Endothelial cell of umbilical vein (primary cell): ENCODE measurements around the gene PHPT1. TPM values are rescaled to one million over a fixed set of nuclear protein-coding genes. Genes with fewer than 3 reads are reported as not detected.

Experiments used
- BruUV-seq: library from RNA; stranded (reverse); fragments of 400-500 nt; replicated peaks from 2 replicates; lab custom pipeline; 2021; lab: Mats Ljungman, UMichigan
- CTCF ChIA-PET: fragments of 300-600, 350-600 bp; sonication (Branson Sonifier 250); formaldehyde crosslinking; loops from one replicate; lab custom pipeline; 2021; ENCODE audit warnings: antibody characterized with exemption, inconsistent platforms; lab: Charles Lee
- POLR2A ChIA-PET: fragments of 300-600, 350-600 bp; sonication (Branson Sonifier 250); formaldehyde crosslinking; loops from one replicate; lab custom pipeline; 2021; ENCODE audit warnings: antibody characterized with exemption, inconsistent platforms; lab: Charles Lee
- DNase-seq: peaks from one replicate; pipeline ENCODE4 v3.0.0-alpha.2; 2011; ENCODE audit warnings: low read depth, low spot score
- FAIRE-seq: peaks from 2 replicates; lab custom pipeline; 2011; peaks lifted over from hg19 to GRCh38; lab: Jason Lieb, UNC
- H2AFZ ChIP-seq: 2 replicates; pipeline ENCODE4 v1.6.0; 2012; ENCODE audit warnings: low read depth, low read length, control low read depth, inconsistent platforms
- H3K27ac ChIP-seq: 2 replicates; pipeline ENCODE4 v1.5.1; 2011; ENCODE audit warnings: low read depth, mild to moderate bottlenecking, control low read depth, low read length, moderate library complexity; ENCODE audit not compliant: insufficient read depth
- H3K27me3 ChIP-seq, 2 experiments: 2 replicates each; pipeline versions ENCODE4 v1.6.0 to v1.6.1; 2011; ENCODE audit warnings: low read length in 2 of 2, mixed read lengths in 1 of 2; ENCODE audit not compliant: control insufficient read depth in 2 of 2, insufficient read depth in 2 of 2
- H3K36me3 ChIP-seq, 2 experiments: 2 replicates in 1 of 2; 3 replicates in 1 of 2; pipeline ENCODE4 v1.5.1; 2011; ENCODE audit warnings: low read length in 2 of 2, mild to moderate bottlenecking in 1 of 2, moderate library complexity in 1 of 2; ENCODE audit not compliant: control insufficient read depth in 2 of 2, insufficient read depth in 2 of 2; ENCODE audit errors: extremely low read depth in 1 of 2
- H3K4me1 ChIP-seq: 3 replicates; pipeline ENCODE4 v1.5.1; 2011; ENCODE audit warnings: mild to moderate bottlenecking, low read length; ENCODE audit not compliant: control insufficient read depth, insufficient read depth; ENCODE audit errors: extremely low read depth
- H3K4me2 ChIP-seq: 2 replicates; pipeline ENCODE4 v1.6.1; 2011; ENCODE audit warnings: low read length, control low read depth, mixed read lengths; ENCODE audit not compliant: insufficient read depth
- H3K4me3 ChIP-seq, 3 experiments: fragments of 200-600 bp in 1 of 3; sonication (generic), shearing (Covaris generic) in 1 of 3; replicated peaks in 1 of 3; 2 replicates each; pipeline ENCODE4 v1.5.1; 2011 to 2016; ENCODE audit warnings: control low read depth in 3 of 3, low read length in 3 of 3, mild to moderate bottlenecking in 2 of 3, inconsistent platforms in 1 of 3, low read depth in 1 of 3, moderate library complexity in 1 of 3; ENCODE audit not compliant: insufficient read depth in 1 of 3
- H3K79me2 ChIP-seq: 2 replicates; pipeline ENCODE4 v1.6.0; 2012; ENCODE audit warnings: low read length, inconsistent platforms; ENCODE audit not compliant: control insufficient read depth, insufficient read depth
- H3K9ac ChIP-seq: replicated peaks from 2 replicates; pipeline ENCODE3; 2011; ENCODE audit warnings: low read length, control low read depth; ENCODE audit not compliant: insufficient read depth; ENCODE audit errors: extremely low read depth
- H3K9me1 ChIP-seq: replicated peaks from 3 replicates; pipeline ENCODE4 v1.6.0; 2011; ENCODE audit warnings: mild to moderate bottlenecking, low read length; ENCODE audit not compliant: control insufficient read depth, insufficient read depth; ENCODE audit errors: extremely low read depth
- H3K9me3 ChIP-seq: replicated peaks from 2 replicates; pipeline ENCODE4 v1.5.1; 2012; ENCODE audit warnings: low read length, inconsistent platforms; ENCODE audit not compliant: control insufficient read depth, insufficient read depth
- H4K20me1 ChIP-seq: replicated peaks from 2 replicates; pipeline ENCODE3; 2011; ENCODE audit warnings: mild to moderate bottlenecking, low read length; ENCODE audit not compliant: control insufficient read depth, insufficient read depth; ENCODE audit errors: extremely low read depth
- EZH2 ChIP-seq: IDR thresholded peaks from 2 replicates; pipeline ENCODE4 v1.6.1; 2012; ENCODE audit warnings: borderline replicate concordance, low read depth, mild to moderate bottlenecking, moderate library complexity, low read length, inconsistent platforms; ENCODE audit not compliant: severe bottlenecking
- FOS ChIP-seq: IDR thresholded peaks from 2 replicates; pipeline ENCODE4 v1.6.1; 2011; ENCODE audit warnings: mild to moderate bottlenecking, low read length, moderate library complexity, borderline replicate concordance; ENCODE audit not compliant: insufficient read depth
- GATA2 ChIP-seq: IDR thresholded peaks from 2 replicates; pipeline ENCODE4 v1.7.0; 2011; ENCODE audit warnings: low read depth, mild to moderate bottlenecking, moderate library complexity, mixed read lengths, low read length; ENCODE audit not compliant: insufficient read length, insufficient read depth
- JUN ChIP-seq: IDR thresholded peaks from 2 replicates; pipeline ENCODE4 v1.6.1; 2011; ENCODE audit warnings: borderline replicate concordance, low read depth; ENCODE audit not compliant: insufficient read length, insufficient read depth
- MYC ChIP-seq: IDR thresholded peaks from one replicate; pipeline ENCODE4 v1.6.1; 2011; ENCODE audit warnings: mild to moderate bottlenecking, low read depth, low read length
- POLR2A ChIP-seq: IDR thresholded peaks from 2 replicates; pipeline ENCODE4 v1.6.1; 2012; ENCODE audit warnings: low read depth, mild to moderate bottlenecking, control low read depth, low read length
- POLR2AphosphoS5 ChIP-seq: IDR thresholded peaks from 2 replicates; pipeline ENCODE4 v1.6.1; 2012; ENCODE audit warnings: low read depth, mild to moderate bottlenecking, control low read depth, low read length, moderate library complexity; ENCODE audit not compliant: insufficient read depth
- dilution Hi-C: fragments of 300-500 bp; cut with MboI; formaldehyde crosslinking; loops from one replicate; pipeline ENCODE4 v1.15.0; 2019; ENCODE audit warnings: low sequenced_read_pairs; ENCODE audit not compliant: extremely low pct_ligation_motif_present
- intact Hi-C: fragments of 100-400 bp; cut with micrococcal nuclease; formaldehyde crosslinking; loops from one replicate; pipeline ENCODE4 v1.10.0; 2022
- polyA plus RNA-seq, 4 experiments: library from polyadenylated mRNA; depleted of rRNA in 3 of 4; stranded (reverse) in 3 of 4; unstranded in 1 of 4; fragments of >200 nt; gene quantifications; 2 replicates each; pipeline versions ENCODE4 v1.2.1 to v1.2.3, GENCODE V29; 2011 to 2012; ENCODE audit warnings: missing spikeins in 1 of 4
- total RNA-seq: library from RNA; stranded (reverse); gene quantifications from 2 replicates; pipeline ENCODE4 v1.2.3, GENCODE V29; 2021
- TF ChIP-seq, protein P1 (sequence below), 2 donors: IDR thresholded peaks; 1 replicate in 1 of 2; 2 replicates in 1 of 2; pipeline ENCODE4 v1.5.1; 2011; ENCODE audit warnings: low read length in 2 of 2, mild to moderate bottlenecking in 2 of 2, moderate library complexity in 2 of 2, control low read depth in 1 of 2, inconsistent platforms in 1 of 2, low read depth in 1 of 2; ENCODE audit not compliant: insufficient read depth in 1 of 2; ENCODE audit errors: extremely low read depth in 1 of 2
- TF ChIP-seq, protein P2 (sequence below): IDR thresholded peaks from 2 replicates; pipeline ENCODE4 v1.6.1; 2011; ENCODE audit not compliant: insufficient read depth, insufficient read length

The PHPT1 gene
- total and polyA plus RNA-seq, 2 donors (not counting 3 experiments of a cell fraction or from before 2014, with no cell fraction given), result 139 to 319 TPM

- H3K9me1 ChIP-seq, result no peaks in the 10 kb centered on the region
- no peaks in the 10 kb centered on the region for H3K4me1 ChIP-seq
- no TSS peak for BruUV-seq
- H3K4me2 ChIP-seq, result no peak overlapping the region
- H3K79me2 ChIP-seq, result no peaks in the 10 kb centered on the region
- no peak overlapping the region for H2AFZ ChIP-seq
- intact Hi-C loops (no loop called here), dilution Hi-C loops (no loop called here)
- no peak overlapping the region for H3K27ac ChIP-seq
- ChIA-PET POLR2A (no interaction called here), CTCF (no interaction called here)
- no peak overlapping the region for H3K9ac ChIP-seq
- FAIRE-seq (no peak), DNase-seq (no peak)
- no peaks in the 10 kb centered on the region for H3K9me3 ChIP-seq
- H4K20me1 ChIP-seq, result no peaks in the 10 kb centered on the region
- H3K27me3 ChIP-seq, result no peaks in the 10 kb centered on the region
- H3K36me3 ChIP-seq, result no peaks in the 10 kb centered on the region
- TF ChIP-seq MYC (no peak), EZH2 (no peak), POLR2AphosphoS5 (no peak), FOS (no peak), POLR2A (no peak), JUN (no peak), GATA2 (no peak)
- TF ChIP-seq, protein P1, sequence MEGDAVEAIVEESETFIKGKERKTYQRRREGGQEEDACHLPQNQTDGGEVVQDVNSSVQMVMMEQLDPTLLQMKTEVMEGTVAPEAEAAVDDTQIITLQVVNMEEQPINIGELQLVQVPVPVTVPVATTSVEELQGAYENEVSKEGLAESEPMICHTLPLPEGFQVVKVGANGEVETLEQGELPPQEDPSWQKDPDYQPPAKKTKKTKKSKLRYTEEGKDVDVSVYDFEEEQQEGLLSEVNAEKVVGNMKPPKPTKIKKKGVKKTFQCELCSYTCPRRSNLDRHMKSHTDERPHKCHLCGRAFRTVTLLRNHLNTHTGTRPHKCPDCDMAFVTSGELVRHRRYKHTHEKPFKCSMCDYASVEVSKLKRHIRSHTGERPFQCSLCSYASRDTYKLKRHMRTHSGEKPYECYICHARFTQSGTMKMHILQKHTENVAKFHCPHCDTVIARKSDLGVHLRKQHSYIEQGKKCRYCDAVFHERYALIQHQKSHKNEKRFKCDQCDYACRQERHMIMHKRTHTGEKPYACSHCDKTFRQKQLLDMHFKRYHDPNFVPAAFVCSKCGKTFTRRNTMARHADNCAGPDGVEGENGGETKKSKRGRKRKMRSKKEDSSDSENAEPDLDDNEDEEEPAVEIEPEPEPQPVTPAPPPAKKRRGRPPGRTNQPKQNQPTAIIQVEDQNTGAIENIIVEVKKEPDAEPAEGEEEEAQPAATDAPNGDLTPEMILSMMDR (IDR thresholded peaks at IDR 0.05; ENCODE audit: extremely low read depth in 1 of 2, insufficient read depth in 1 of 2, low read depth in 1 of 2, low read length in 2 of 2), result no peak
- TF ChIP-seq, protein P2, sequence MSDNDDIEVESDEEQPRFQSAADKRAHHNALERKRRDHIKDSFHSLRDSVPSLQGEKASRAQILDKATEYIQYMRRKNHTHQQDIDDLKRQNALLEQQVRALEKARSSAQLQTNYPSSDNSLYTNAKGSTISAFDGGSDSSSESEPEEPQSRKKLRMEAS, result no peak
- no peak overlapping the region for H3K4me3 ChIP-seq
Observed at GRCh38 chr9:136875155-136875554, 25.9 kb downstream of the PHPT1 start.
